Transverse colon (tissue), 3 donors: ENCODE data around the gene RAF1.

Source experiments
- CTCF ChIP-seq, 5 experiments: fragments of 200-600 bp in 3 of 5; fragments of 450-650 bp in 2 of 5; sonication (generic) in 3 of 5; IDR thresholded peaks; 1 replicate in 2 of 5; 2 replicates in 3 of 5; pipeline ENCODE4 v1.5.1; 2016 to 2017; ENCODE audit warnings: antibody characterized with exemption in 5 of 5, inconsistent platforms in 3 of 5, mild to moderate bottlenecking in 2 of 5, moderate library complexity in 1 of 5
- POLR2A ChIP-seq: fragments of 450-650 bp; IDR thresholded peaks from one replicate; pipeline ENCODE4 v1.6.1; 2016; ENCODE audit warnings: antibody characterized with exemption, mild to moderate bottlenecking, moderate library complexity

- no peak for TF ChIP-seq CTCF (IDR thresholded peaks at IDR 0.05)
- TF ChIP-seq POLR2A = no peak
These were observed 18.1 kb upstream of the RAF1 start for GRCh38 chr3:12681943-12682390.
